22Rv1 (cell line): ENCODE data around the gene ZNF862.
A peak's percentile ranks its signal among the peaks of the same experiment; 100 is the strongest.

Experiments used
- H3K27ac ChIP-seq: fragments of 450-650 bp; 2 replicates; pipeline ENCODE4 v1.5.1; 2017
- ZFX ChIP-seq: fragments of 450-650 bp; IDR thresholded peaks from 2 replicates; pipeline ENCODE4 v1.6.1; 2017; ENCODE audit warnings: antibody characterized with exemption, borderline replicate concordance
- TF ChIP-seq, protein P1 (sequence below): fragments of 450-650 bp; IDR thresholded peaks from 2 replicates; pipeline ENCODE4 v1.5.1; 2017; ENCODE audit warnings: mild to moderate bottlenecking

Gene ZNF862

DNA sequence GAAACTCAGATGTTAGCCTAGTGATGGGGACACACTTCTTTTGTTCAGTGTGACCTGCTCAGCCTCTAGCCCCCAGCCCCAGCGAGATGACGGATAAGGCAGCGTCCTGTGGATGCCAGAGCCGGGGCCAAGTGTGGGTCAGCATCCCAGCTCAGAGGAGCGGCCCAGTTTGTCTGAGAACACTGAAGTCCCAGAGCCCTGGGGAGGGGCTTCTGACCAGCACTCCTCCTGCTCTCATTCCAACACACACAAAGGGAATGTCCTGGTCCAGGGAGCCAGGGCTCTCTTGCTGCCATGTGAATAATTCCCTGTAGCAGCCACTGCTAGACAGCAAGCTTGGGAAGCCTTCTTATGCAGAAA is 31.1 kb downstream of the ZNF862 start:
- H3K27ac ChIP-seq = no peak overlapping the region
- TF ChIP-seq, protein P1, sequence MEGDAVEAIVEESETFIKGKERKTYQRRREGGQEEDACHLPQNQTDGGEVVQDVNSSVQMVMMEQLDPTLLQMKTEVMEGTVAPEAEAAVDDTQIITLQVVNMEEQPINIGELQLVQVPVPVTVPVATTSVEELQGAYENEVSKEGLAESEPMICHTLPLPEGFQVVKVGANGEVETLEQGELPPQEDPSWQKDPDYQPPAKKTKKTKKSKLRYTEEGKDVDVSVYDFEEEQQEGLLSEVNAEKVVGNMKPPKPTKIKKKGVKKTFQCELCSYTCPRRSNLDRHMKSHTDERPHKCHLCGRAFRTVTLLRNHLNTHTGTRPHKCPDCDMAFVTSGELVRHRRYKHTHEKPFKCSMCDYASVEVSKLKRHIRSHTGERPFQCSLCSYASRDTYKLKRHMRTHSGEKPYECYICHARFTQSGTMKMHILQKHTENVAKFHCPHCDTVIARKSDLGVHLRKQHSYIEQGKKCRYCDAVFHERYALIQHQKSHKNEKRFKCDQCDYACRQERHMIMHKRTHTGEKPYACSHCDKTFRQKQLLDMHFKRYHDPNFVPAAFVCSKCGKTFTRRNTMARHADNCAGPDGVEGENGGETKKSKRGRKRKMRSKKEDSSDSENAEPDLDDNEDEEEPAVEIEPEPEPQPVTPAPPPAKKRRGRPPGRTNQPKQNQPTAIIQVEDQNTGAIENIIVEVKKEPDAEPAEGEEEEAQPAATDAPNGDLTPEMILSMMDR = no peak
- no peak for TF ChIP-seq ZFX

DNA sequence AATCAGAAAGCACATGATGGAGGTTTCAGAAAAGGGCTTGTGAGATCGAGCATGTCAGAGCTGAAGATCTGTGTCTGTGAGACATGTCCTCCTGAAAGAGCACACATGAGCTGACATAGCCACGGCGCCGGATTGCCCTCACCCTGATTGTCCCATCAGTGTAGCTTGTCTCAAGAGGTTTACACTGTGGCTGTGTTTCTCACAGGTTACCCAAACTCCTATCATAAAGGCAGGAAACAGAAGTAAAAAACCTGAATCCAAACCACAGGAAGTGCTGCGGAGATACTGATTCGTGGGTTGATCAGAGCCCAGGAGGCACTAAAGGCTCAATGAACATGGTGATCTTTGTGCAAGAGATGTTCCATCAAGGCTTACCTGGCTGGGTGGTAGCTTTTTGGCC is 31.7 kb downstream of the ZNF862 start:
- no peak overlapping the region for H3K27ac ChIP-seq
- TF ChIP-seq ZFX = no peak

DNA sequence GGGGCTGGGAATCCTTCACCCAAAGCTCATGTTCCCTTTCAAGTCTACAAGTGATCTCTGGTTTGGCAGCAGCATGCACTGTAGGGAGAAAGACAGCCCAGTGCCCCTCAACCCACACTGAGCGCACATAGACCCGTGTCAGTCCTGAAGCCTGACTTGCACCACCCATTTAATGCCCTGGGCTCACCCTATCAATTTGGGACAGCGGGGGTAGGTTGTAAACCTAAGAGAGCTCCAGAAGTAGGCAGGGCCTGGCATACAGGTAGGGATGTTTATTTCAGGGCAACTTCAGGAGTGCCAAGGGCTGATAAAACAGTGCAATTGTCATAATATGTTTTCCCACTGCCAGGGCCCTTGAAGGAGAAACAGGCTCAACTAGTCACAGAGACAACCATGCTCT is 32.1 kb downstream of the ZNF862 start:
- no peak for TF ChIP-seq ZFX
- TF ChIP-seq, protein P1 = no peak
- H3K27ac ChIP-seq = no peak overlapping the region

DNA sequence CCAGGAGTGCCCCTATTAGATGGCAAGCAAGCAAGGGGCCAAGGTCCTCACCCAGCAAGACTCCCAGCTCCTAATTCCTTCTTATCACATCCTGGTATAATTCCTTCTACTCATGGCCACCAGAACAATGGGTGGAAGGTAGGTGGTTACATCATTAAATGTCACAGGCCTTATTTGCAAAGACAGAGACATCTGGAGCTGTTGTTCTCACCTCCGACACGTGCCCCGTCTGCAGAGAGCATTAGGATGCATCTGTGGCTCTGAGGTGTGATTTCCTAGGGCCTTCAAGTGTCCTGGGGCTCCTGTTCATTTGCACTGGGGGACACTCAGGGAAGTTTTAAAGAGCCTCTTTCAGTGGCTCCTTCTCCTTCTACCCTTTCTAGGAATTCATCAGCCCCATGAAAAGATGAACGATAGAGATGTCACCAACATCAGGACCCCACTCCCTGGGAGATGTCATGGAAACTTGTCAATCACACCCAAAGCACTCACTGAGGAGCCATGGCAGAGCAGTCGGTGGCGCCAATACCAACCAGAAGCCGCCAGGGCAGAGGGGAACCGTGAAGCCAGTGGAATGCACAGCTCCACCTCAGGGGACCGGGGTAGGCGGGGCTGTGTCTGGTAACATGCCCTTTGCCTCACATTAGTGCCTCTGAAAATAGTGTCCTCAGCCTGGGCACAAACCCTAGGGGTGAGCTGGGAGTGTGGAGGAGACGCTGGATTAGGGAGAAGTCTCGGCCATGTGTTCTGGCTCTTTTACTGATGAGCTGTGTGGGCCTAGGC is 32.7 kb downstream of the ZNF862 start:
- no peak overlapping the region for H3K27ac ChIP-seq
- TF ChIP-seq ZFX = no peak
- TF ChIP-seq, protein P1 = no peak

DNA sequence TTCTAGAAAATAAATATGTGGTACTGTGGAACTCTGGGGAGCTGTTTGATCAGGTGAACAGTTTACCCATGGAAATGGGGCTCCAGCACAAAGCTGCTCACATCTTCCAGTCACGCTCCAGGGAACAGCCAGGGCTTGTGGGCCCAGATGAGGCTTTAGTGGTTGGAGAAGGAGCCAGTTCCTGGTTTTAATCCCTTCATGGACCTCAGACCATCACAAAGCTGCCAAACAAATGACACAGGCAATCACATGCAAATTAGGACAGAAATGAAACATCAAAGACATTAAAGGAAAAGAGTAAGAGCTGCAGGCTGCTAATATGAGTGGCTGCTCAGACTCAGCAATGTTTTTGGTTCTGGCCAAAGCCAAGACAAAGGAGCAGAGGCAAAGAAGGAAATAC is 33.4 kb downstream of the ZNF862 start:
- no peak overlapping the region; the same call in 1 of the 2 replicates for H3K27ac ChIP-seq
- TF ChIP-seq, protein P1 = no peak
- no peak for TF ChIP-seq ZFX

DNA sequence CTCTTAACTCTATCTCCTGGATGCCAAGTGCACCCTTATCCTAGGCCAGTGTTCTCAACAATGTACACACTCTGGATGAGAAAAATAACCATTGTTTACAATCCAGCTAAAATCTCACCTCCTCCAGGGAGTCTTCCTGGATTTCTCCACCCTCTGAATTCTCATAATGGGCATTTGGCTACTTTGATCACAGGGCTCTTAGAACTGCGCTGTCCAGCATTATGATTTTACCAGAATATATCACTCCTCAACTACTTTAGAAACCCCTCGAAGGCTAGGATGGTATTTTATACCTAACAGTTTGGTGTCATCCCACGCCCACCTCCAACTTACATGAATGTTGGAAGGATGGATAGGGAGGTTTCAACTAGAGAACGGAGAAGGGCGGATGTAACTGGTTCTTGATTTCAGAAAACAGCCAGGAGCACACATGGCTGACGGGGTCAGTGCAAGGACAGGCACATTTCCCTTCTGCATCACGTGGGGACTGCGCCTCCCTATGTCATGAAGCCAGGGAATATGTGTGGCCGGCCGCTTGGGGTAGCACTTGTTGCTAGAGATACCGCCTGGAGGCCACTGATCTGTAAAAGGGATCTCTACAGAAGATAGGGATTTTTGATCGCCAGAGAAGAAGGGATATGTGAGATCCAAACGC is 34.4 kb downstream of the ZNF862 start:
- H3K27ac ChIP-seq = peak overlapping the region; percentile 86
- TF ChIP-seq, protein P1 = peak; percentile 20; the same call in 1 of the 2 replicates
- no peak for TF ChIP-seq ZFX

DNA sequence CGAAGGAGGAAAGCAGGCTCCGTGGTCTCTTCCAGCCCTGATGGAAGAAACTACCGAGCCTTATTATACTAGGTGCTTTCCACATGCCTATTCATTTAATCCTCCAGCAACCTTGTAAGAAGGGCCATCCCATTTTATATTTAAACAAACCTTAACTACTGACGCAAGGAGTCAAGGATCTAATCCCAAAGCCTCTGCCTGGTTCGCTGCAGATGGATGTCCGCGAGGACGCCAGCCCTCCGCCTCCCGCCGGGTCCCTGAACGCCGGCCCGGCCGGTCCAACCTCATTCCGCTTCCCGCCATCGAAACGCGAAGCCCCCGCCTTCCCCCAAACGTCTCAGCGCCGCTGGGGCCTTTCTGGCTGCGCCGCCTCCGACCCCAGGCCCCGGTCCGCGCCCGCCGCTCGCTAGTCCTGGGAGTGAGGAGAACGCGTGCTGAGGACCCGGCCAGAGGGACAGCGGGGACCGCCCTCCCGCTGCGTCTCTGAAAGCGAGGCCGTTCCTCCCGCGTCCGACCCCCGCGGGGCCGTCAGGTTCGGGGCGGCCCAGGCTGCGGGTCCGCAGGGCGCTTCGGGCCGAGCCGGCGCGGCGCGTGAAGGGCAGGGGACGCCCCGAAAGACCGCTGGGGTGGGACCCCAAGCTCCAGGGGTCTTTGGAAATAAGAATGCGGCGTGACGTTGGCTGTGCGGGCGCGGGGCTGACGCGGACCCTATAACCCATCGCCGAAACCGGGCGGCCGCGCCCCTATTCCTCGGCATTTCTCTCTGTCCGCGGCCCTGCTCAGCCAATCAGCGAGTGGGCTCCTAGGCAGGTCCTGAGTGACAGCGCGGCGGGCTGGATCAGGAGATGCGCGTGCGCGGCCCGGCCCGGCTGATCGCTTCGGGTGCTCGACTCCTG is 35.1 kb downstream of the ZNF862 start, which contains the start of gene ATP6V0E2:
Gene ATP6V0E2, plus strand, starts transcription at position 896 of the 896 bp plus-strand sequence. CDS start 97 bp downstream, outside the sequence.
- TF ChIP-seq, protein P1 = peak; percentile 3; the same call in 1 of the 2 replicates
- no peak for TF ChIP-seq ZFX
- H3K27ac ChIP-seq = peak within 1 kb of the TSS; percentile 86
